Measurements from ENCODE around the gene KISS1.

DNA sequence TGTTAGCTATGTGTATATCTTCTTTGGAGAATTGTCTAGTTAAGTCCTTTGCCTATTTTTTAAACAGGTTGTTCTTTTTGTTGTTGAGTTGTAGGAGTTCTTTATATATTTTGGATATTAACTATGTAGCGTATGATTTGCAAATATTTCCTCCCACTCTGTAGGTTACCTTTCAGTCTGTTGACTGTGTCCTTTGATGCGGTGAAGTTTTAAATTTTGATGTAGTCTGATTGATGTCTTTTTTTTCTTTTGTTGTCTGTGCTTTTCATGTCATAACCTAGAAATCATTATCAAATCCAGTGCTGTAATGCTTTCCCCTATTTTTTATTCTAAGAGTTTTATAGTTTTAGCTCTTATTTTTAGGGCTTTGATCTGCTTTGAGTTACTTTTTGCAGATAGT is 8.7 kb upstream of the KISS1 start:
- TF ChIP-seq POLR2A (IDR thresholded peaks at IDR 0.05): no peak
- TF ChIP-seq, protein P1, sequence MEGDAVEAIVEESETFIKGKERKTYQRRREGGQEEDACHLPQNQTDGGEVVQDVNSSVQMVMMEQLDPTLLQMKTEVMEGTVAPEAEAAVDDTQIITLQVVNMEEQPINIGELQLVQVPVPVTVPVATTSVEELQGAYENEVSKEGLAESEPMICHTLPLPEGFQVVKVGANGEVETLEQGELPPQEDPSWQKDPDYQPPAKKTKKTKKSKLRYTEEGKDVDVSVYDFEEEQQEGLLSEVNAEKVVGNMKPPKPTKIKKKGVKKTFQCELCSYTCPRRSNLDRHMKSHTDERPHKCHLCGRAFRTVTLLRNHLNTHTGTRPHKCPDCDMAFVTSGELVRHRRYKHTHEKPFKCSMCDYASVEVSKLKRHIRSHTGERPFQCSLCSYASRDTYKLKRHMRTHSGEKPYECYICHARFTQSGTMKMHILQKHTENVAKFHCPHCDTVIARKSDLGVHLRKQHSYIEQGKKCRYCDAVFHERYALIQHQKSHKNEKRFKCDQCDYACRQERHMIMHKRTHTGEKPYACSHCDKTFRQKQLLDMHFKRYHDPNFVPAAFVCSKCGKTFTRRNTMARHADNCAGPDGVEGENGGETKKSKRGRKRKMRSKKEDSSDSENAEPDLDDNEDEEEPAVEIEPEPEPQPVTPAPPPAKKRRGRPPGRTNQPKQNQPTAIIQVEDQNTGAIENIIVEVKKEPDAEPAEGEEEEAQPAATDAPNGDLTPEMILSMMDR (IDR thresholded peaks at IDR 0.05): no peak
